Measurements from ENCODE around the gene SLF2. TPM values are rescaled to one million over a fixed set of nuclear protein-coding genes. Genes with fewer than 3 reads are reported as not detected.

The SLF2 gene
- total RNA-seq, 1 donor from 2014 or later = 15.0 TPM

DNA sequence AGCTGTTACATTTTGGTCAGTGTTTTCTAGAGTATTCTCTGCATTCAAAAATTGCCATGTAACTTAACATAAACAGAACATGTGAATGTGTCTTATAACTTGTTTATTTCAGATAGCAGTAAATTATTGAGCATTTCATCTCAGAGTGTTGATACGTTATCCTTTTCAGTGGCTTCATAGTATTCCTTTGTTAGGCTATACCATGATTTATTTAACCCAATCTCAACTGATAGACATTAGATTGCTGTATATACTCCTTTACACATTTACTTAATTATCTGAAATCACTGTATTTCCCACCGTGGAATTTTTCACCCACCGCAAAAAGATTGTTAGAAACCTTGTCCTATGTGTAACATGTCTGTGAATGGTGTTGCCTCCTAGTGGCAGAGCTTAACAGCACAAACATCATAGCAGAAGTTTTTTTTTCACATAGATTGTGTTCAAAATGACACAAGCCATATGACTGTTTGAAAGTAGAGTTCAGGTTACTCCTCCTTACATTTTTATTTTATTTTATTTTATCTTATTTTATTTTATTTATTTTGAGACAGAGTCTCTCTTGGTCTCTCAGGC lies 21.4 kb downstream of the SLF2 start:
- ATAC-seq (ENCODE audit: poor library complexity) (no peak), DNase-seq (no peak)
- intact Hi-C loops (cut with DNase I) = no loop called here

DNA sequence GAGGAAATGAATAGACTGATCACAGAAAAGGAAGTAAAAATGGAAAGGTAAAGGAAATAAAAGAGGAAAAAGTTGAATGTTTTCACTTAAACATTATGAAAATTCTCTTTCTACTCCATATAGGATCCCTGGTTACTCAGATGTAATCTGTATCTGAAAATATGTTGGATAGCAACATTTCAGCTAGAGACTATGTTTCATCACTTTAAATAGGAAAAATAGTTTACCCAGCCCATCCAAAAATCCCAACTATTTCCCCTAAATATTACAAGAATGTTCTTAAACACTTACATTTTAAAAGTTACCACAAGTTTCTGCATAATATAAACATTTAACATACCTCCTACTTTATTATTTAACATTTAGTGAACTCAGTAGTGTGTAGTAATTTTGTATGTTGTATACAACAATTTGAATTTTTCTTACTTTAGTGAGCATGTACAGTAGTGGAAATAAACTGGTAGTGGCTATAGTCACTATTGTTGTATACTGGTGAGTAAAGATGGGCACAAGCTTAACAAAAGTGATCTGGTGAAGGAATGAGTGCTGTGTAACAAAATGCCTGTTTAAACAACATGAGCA lies 27.1 kb downstream of the SLF2 start:
- no peak for DNase-seq
- ATAC-seq (ENCODE audit: poor library complexity) = no peak
- intact Hi-C loops (cut with DNase I) = no loop called here

DNA sequence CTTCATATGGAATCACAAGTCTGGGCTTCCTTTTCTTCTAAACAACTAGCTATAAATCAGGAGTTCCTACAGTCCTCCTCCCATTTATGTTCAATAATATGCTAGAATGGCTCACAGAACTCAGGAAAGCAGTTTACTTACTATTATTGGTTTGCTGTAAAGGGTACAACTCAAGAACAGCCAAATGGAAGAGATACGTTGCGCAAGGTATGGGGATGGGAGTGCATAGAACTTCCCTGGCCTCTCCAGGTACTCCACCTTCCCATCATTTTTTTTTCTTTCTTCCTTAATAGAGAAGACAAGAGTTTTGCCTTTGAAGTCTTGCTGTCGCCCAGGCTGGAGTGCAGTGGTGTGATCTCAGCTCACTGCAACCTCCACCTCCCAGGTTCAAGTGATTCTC lies 29.5 kb downstream of the SLF2 start:
- intact Hi-C loops (cut with DNase I) = no loop called here
- ATAC-seq (ENCODE audit: poor library complexity) (no peak), DNase-seq (no peak)

DNA sequence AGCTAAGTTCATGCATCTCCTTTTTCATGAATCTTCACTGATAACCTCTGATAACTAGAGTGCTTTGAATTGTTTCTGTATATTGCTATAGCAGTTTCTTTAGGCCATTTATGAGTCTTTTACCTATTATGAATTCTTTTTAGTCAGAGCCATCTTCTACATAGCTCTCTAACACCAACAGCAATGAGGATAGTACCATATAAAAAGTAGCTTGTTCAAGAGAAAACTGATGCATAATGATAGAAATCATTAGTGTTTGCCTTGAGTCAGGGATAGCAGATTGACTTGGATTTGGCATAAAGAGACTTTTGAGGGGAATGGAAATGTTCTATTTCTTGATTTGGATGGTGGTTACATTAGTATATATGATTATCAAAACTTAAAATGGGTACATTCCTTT lies 30.7 kb downstream of the SLF2 start:
- intact Hi-C loops (cut with DNase I) = no loop called here
- DNase-seq (no peak), ATAC-seq (ENCODE audit: poor library complexity) (no peak)

DNA sequence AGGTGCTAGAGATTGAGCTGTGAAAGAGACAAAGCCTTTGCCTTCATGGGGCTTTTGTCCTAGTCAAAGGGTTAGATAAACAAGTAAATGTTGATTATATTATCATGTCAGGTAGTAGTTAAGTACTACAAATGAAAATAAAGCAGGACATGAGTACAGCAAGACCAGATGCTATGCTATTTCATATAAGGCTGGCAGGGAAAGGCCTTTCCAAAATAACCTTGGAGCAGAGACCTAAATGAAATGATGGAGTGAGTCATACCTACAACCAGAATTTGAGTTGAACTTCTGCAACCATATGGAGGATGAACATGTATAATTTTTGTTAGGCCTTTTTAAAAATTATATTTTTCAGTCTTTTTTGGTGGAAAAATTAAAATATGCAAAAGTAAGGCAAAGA lies 33.0 kb downstream of the SLF2 start:
- no peak for ATAC-seq (ENCODE audit: poor library complexity)
- intact Hi-C loops (cut with DNase I) = no loop called here
- DNase-seq = no peak

DNA sequence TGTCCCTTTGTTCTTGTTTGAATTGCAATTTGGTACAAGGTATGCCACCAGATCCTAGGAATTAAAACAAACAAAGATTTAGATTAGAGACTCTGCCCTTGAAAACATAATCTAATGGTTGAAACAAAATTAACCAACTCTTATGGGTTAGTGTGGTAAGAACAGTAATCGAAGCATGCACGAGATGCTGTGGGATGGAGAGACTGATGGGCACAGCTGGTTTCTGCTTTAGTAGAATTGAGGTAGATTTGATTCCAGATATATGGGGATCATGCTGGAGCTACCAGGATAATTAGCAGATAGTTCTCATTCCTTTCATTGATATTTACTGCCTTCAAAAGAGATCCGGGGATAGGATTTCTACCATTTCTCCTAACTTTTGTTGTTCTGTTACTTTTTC lies 36.2 kb downstream of the SLF2 start:
- no peak for DNase-seq
- ATAC-seq (ENCODE audit: poor library complexity) = no peak
- intact Hi-C loops (cut with DNase I) = no loop called here

DNA sequence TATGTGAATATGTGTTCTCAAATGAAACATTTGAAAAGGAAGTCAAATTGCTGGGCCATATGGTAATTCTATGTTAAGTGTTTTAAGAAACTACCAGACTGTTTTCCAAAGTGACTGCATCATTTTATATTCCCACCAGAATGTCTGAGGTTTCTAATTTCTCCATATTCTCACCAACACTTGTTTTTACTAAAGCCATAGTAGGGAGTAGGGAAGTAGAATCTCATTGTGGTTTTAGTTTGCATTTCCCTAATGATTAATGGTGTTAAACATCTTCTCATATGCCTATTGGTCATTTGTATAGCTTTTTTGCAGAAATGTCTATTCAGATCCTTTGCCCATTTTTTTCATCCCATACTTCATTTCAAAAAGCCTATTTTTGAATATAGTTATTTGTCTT lies 47.5 kb downstream of the SLF2 start:
- ATAC-seq (ENCODE audit: poor library complexity) (no peak), DNase-seq (no peak)
- intact Hi-C loops (cut with DNase I) = no loop called here

DNA sequence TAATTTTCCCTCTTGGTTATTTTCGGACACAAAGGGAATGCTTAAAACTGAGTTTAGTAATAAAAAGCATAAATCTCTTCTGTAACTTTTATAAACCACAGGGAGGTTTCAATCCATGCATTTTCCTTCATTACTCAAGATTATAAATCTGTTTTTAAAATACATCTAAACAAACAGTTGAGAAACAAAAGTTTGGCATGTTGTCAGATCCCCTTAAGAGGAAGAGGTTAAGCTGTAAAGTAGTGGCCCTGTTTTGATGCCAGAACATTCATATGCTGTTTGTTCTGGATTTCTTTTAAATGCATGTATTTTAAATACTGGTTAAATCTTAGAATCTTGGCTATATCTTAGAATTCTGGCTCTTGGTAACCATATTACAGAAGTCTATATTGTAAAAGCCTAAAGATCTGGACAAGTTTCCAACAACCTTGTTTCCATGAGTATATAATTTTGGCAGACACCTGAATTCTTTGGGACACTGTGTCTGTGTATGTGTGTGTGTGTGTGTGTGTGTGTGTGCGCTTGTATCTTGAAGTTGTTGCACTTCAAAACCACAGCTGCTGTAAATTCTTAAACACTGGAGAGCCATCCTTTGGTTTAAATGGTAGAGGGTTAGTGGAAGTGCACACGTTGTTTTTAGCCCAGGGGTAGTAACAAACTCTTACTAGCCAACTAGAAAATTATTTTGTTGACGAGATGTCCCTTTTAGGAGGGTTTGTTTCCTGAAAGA lies 49.8 kb downstream of the SLF2 start:
- DNase-seq = no peak
- intact Hi-C loops (cut with DNase I) = no loop called here
- no peak for ATAC-seq (ENCODE audit: poor library complexity)

DNA sequence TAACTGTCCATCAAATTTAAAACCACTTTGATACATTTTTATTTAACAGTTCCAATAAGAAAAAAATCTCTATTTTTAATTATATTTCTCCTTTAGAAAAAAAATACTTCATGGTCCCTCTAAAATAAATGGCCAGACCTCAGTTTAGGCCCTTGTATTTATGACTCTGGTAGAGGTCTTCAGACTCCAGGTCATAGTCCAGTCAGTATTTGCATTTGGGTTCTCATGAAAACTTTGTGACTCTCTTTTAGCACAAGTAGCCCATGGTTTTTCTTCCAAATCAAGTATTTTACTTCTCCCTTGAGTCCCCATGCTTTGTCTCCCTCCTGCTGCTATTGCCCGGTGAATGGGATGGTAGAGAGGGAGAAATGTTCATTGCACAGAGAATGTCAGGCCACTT lies 51.1 kb downstream of the SLF2 start:
- DNase-seq (no peak), ATAC-seq (ENCODE audit: poor library complexity) (no peak)
- intact Hi-C loops (cut with DNase I) = no loop called here

DNA sequence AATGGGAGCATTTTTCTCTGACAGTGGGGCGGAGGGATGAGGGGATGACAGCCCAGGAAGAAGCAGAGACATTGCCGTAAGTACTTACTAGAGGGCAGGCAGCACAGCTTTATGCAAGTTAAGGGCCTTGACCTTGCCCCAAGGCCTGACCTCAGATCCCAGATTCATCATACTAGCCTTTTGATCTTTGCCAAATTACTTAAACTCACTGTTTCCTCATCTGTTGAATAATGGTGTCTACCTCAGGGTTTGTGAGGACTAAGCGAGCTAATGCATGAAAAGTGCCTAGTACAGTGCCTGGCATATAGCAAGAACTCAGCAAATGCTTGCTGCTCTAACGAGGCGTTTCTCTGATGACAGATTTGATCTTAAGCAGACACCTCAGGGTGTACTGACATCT lies 53.1 kb downstream of the SLF2 start:
- intact Hi-C loops (cut with DNase I) = no loop called here
- DNase-seq = no peak
- ATAC-seq (ENCODE audit: poor library complexity) = no peak

DNA sequence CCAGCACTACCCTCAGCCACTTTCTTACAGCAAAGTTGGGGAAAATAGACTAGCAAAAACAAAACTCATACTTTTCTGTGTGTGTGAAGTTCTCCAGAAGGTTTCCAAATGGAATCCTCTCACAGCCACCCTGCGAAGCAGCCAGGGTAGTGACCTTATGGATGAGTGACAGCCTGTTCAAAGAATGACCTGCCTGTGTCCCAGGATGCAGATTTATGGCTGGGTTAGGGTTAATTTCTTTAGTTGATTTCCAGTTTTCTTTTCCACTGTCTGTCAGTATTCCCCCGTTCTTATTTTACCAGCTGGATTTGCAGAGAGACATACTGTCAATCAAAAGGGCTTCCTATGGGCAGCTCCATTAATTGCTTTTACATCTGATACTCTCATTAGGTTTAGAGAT lies 54.1 kb downstream of the SLF2 start:
- intact Hi-C loops (cut with DNase I) = no loop called here
- no peak for DNase-seq
- no peak for ATAC-seq (ENCODE audit: poor library complexity)

DNA sequence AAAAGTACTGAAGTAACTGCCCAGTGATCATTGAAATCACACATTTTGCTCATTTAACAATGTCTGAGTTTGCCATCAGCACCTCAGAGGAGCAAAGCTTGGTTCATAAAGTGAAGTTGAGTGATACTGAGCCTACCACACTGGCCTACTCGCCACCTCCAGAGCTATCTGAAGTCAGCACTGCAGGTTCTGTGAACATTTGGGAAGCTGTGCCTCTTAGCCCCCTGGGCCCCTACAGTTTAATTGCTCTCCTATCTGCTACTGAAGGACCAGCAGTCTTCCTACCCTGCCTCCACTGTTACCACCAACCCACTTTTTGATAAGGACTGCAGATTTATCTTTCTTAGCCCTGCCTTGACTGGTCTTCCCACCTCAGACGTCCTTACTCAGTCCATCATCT lies 54.6 kb downstream of the SLF2 start:
- ATAC-seq (ENCODE audit: poor library complexity) (no peak), DNase-seq (no peak)
- intact Hi-C loops (cut with DNase I) = no loop called here

DNA sequence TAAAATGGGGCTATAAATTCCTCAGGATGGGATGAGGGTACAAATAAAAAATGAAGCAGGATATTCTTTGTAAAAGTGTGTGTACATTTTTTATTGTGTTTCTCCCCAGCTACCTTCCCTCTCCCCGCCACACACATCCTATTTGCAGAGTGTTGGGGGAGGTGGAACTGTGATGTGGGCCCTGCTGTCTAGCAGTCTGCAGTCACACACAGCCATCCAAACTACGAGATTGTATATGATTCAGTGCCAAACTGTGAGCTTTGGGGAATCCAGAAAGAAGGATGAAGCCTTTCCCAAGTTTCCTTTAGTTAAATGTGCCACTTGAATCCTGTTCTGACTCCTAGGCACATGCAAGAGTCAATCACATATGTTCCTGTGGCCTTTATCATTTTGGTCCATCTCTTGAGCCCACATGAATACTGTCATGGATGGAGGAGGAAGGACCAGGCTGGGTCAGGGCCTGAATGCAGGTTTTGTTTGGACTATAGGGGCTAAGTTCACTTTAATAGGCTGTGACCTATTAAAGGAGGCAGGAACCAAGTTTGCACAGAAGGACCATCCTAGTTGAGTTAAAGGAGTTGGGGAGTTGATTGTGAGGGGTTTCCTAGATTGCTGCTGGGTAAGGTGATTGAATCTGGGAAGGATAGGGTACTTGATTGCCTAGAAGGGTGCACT lies 55.4 kb downstream of the SLF2 start:
- intact Hi-C loops (cut with DNase I) = no loop called here
- no peak for ATAC-seq (ENCODE audit: poor library complexity)

DNA sequence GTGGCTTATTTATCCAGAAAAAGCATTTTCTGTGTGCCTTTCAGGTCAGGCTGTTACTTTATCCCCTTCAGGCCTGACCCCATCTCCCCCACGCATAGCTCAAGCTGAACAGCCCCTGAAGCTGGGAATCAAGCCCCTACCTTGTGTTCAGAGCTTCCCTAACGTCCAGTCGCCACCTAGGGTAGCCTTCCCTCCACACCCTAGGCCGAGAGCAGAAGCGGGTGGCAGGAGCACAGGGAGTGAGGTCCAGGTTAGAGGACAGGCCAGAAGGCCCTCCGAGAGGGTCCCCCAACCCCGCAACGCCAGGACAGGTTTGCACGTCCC lies 56.1 kb downstream of the SLF2 start:
- DNase-seq (no peak), ATAC-seq (ENCODE audit: poor library complexity) (peak; percentile 33)
- intact Hi-C loops (cut with DNase I) = no loop called here

More for the DNA sequence above, 55.4 kb downstream of the SLF2 start:
- no peak for DNase-seq

DNA sequence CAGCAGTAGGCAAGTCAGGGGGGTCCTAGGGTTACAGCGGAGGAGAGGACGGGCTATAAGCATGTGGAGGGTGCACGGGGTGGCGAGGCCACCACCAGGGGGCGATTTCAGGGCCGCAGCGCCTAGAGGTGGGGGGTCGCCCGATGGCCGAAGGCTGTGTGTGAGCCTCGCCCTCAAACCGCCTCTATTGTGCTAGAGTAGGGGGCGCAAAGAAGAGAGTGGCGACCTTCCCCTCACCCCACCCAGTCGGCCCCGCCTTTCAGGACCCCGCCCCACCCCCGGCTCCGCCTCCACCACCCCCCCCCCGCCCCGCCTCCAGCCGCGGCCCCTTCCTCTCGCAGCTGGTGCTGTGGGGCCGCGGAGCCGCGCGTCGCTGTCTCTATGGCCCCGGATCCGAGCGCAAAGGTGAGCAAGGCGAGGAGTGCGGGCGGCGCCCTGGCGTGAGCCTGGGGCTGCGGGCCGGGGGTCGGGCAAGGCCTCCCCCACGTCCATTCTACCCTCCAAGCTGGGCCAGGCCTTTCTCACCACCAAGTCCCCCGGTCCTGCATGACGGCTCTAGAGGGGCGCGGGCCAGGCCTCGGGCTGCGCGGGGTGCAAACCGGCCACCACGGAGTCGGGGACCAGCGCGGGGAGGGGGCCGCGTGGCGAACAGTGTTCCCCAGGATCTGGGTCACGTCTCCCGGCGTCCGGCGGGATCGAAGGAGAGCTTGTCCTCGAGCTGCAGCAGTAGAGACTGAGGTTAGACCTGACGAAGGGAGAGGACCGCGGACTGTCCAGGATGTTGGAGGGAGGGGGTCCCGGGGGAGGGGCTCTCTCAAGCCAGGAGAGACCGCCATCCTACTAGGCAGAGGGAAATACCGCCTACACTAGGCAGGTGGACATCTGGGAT lies 56.7 kb downstream of the SLF2 start, which contains the start of gene SEMA4G:
TSS of gene SEMA4G (plus strand) at position 318 of the 889 bp plus-strand sequence. CDS start 3,409 bp downstream, outside the sequence.
- ATAC-seq (ENCODE audit: poor library complexity) (peak; percentile 85), DNase-seq (peak; percentile 69)
- intact Hi-C loops (cut with DNase I) = no loop called here

DNA sequence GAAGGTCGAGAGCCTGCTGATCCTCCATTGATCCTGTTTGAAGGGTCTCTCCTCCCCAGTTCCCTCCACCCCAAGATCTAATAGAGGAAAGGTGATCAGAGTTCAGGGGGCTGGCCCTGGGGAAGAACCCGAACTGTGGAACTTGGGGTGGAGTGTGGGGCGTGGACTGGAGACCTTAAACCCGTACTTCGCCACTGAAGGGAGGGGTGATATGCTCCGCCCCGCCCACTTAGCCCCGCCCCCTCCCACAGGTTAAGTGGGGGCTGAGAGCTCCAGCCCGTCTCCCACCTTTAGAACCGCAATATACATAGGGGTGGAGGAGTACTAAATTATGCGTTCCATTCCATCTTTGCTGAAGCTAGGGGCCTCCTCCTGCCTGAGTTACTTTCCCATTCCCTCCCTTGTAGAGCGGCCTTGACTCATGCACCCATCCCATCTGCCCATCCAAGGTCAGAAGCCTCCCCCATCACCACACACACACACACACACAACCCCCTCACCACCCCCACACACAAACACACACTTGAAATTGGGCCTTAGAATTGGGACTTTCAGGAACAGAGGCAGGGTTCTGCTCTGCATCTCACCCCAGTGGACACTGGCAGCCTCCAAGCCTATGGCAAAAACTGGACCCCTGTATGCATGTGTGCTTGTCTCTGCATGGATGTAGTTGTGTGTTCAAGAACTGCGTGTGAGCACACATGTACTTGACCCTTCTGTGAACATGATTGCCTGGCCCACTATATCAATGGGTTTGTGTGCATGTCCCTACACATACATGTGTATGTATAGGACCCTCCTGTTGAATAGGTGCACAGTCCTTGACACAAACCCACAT lies 57.5 kb downstream of the SLF2 start:
- DNase-seq (no peak), ATAC-seq (ENCODE audit: poor library complexity) (peak; percentile 45)
- intact Hi-C loops (cut with DNase I) = no loop called here

DNA sequence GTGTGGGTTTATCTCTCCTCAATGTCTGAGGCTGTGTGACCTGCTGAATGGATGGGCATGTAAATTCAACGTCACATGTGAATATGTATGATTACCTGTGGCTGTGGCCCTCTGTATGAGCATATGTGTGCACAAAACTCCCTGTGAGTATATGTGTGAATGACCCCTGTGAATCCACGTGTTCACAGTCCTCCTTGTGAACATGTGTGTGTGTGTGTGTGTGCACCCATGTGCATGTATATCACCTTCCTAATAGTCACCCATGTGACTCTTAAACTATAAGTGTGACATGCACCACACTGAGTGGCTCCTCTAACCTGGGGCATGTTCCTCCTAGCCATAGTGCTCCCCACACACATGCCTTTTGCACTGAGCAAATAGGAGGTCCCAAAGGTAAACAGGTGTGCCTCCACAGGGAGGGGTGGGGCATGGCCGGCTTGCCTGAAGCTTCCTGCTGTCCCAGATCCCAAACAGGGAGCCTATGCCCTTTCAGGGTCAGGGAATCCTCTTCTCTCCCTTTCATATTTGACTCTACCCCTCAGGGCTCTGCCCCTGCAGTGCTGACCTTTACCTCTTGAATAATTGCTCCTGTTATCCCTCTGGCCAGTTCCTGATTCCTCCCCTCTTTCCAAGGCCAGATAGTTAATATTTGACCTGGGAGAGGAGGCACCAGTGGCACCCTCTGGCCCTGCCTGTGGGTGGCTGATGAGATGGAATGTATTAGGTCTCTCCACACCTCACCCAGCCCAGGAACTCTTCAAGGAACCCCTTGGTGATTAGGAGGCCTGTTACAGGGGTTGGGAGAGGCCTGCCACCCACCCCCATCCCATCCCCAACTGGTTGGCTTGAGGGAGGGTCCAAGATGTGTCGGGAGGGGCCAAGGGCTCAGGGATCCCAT lies 58.4 kb downstream of the SLF2 start:
- no peak for DNase-seq
- intact Hi-C loops (cut with DNase I) = no loop called here
- no peak for ATAC-seq (ENCODE audit: poor library complexity)
